H1 (cell line): ENCODE results near the gene WNT7A. TPM values are rescaled to one million over a fixed set of nuclear protein-coding genes. Genes with fewer than 3 reads are reported as not detected.

Source experiments
- CTCF ChIA-PET: fragments of 300-600 bp; sonication (Branson Sonifier 250); formaldehyde crosslinking; loops from one replicate; lab custom pipeline; 2021; ENCODE audit not compliant: partially characterized antibody; lab: Charles Lee
- POLR2A ChIA-PET: fragments of 300-600 bp; sonication (Branson Sonifier 250); formaldehyde crosslinking; loops from one replicate; lab custom pipeline; 2021; ENCODE audit warnings: inconsistent platforms; ENCODE audit not compliant: partially characterized antibody; lab: Charles Lee
- DNase-seq, 2 experiments: peaks; one replicate each; pipeline versions ENCODE4 v3.0.0 to v3.0.0-alpha.2; 2010 to 2022; ENCODE audit warnings: low spot score in 2 of 2, low read depth in 1 of 2, mixed read lengths in 1 of 2
- FAIRE-seq: peaks from 2 replicates; lab custom pipeline; 2011; peaks lifted over from hg19 to GRCh38; lab: Jason Lieb, UNC
- H2AFZ ChIP-seq: 2 replicates; pipeline ENCODE4 v1.8.1; 2012; ENCODE audit warnings: low read length, inconsistent platforms
- H2AK5ac ChIP-seq: 2 replicates; pipeline ENCODE4 v1.6.1; 2013; ENCODE audit warnings: low read depth, low read length
- H2BK120ac ChIP-seq: replicated peaks from 2 replicates; pipeline ENCODE3; 2013; ENCODE audit warnings: low read depth, low read length, inconsistent platforms
- H2BK12ac ChIP-seq: 2 replicates; pipeline ENCODE4 v1.6.1; 2013; ENCODE audit warnings: low read depth, low read length
- H2BK15ac ChIP-seq: 2 replicates; pipeline ENCODE4 v1.6.1; 2013; ENCODE audit warnings: low read length
- H2BK20ac ChIP-seq: 2 replicates; pipeline ENCODE4 v1.6.1; 2013; ENCODE audit warnings: low read length
- H2BK5ac ChIP-seq: 2 replicates; pipeline ENCODE4 v1.6.1; 2013; ENCODE audit warnings: low read depth, low read length
- H3K14ac ChIP-seq: 2 replicates; pipeline ENCODE4 v1.6.1; 2013; ENCODE audit warnings: inconsistent platforms; ENCODE audit not compliant: insufficient read length
- H3K18ac ChIP-seq: 2 replicates; pipeline ENCODE4 v1.6.1; 2013; ENCODE audit warnings: low read length; ENCODE audit errors: extremely low read depth
- H3K23ac ChIP-seq: 2 replicates; pipeline ENCODE4 v1.6.1; 2013; ENCODE audit warnings: inconsistent platforms; ENCODE audit not compliant: insufficient read length
- H3K23me2 ChIP-seq: 2 replicates; pipeline ENCODE4 v1.6.1; 2013; ENCODE audit warnings: low read depth, low read length
- H3K27ac ChIP-seq: 2 replicates; pipeline ENCODE4 v1.6.1; 2011; ENCODE audit warnings: low read depth, low read length, inconsistent platforms
- H3K27me3 ChIP-seq, 4 experiments: replicated peaks in 1 of 4; 1 replicate in 1 of 4; 2 replicates in 3 of 4; pipeline versions ENCODE4 v1.6.1 to v1.8.1; 2011 to 2013; ENCODE audit warnings: low read length in 3 of 4, mild to moderate bottlenecking in 3 of 4, inconsistent platforms in 2 of 4, mixed read lengths in 2 of 4, moderate library complexity in 1 of 4; ENCODE audit not compliant: control insufficient read depth in 3 of 4, insufficient read depth in 3 of 4; ENCODE audit errors: extremely low read depth in 1 of 4
- H3K36me3 ChIP-seq, 4 experiments: 2 replicates each; pipeline versions ENCODE4 v1.6.1 to v1.8.1; 2011 to 2013; ENCODE audit warnings: mild to moderate bottlenecking in 4 of 4, low read length in 3 of 4, moderate library complexity in 2 of 4, control low read depth in 1 of 4, inconsistent platforms in 1 of 4; ENCODE audit not compliant: insufficient read depth in 4 of 4, control insufficient read depth in 2 of 4
- H3K4ac ChIP-seq: replicated peaks from 2 replicates; pipeline ENCODE3; 2013; ENCODE audit warnings: low read length, low read depth, mixed read lengths, inconsistent platforms; ENCODE audit not compliant: insufficient read length
- H3K4me1 ChIP-seq, 4 experiments: replicated peaks in 1 of 4; 1 replicate in 1 of 4; 2 replicates in 3 of 4; pipeline versions ENCODE4 v1.6.1 to v1.8.1; 2011 to 2013; ENCODE audit warnings: low read length in 3 of 4, inconsistent platforms in 2 of 4, mixed read lengths in 1 of 4; ENCODE audit not compliant: insufficient read depth in 4 of 4, control insufficient read depth in 3 of 4
- H3K4me2 ChIP-seq, 2 experiments: 2 replicates each; pipeline versions ENCODE4 v1.6.1 to v1.8.1; 2011 to 2013; ENCODE audit warnings: low read depth in 2 of 2, low read length in 2 of 2, control low read depth in 1 of 2, inconsistent platforms in 1 of 2, mild to moderate bottlenecking in 1 of 2; ENCODE audit not compliant: insufficient read depth in 1 of 2
- H3K4me3 ChIP-seq, 4 experiments: fragments of 200-600, 300-600 bp in 1 of 4; sonication (generic), shearing (Covaris generic), sonication (Bioruptor Twin) in 1 of 4; 2 replicates each; pipeline versions ENCODE4 v1.5.1 to v1.8.1; 2011 to 2016; ENCODE audit warnings: low read length in 4 of 4, low read depth in 3 of 4, control low read depth in 2 of 4, inconsistent platforms in 2 of 4, mild to moderate bottlenecking in 2 of 4, mixed read lengths in 1 of 4, moderate library complexity in 1 of 4; ENCODE audit not compliant: insufficient read depth in 2 of 4; ENCODE audit errors: extremely low read depth in 1 of 4
- H3K56ac ChIP-seq: replicated peaks from 2 replicates; pipeline ENCODE3; 2013; ENCODE audit warnings: low read depth, mild to moderate bottlenecking, mixed read lengths, low read length, inconsistent platforms; ENCODE audit not compliant: insufficient read length
- H3K79me1 ChIP-seq: 2 replicates; pipeline ENCODE4 v1.6.1; 2013; ENCODE audit warnings: low read depth, low read length, control low read depth
- H3K79me2 ChIP-seq, 2 experiments: 2 replicates each; pipeline versions ENCODE4 v1.6.1 to v1.8.1; 2012 to 2013; ENCODE audit warnings: low read length in 2 of 2, mild to moderate bottlenecking in 2 of 2, inconsistent platforms in 1 of 2; ENCODE audit not compliant: insufficient read depth in 2 of 2, control insufficient read depth in 1 of 2
- H3K9ac ChIP-seq, 4 experiments: replicated peaks in 1 of 4; 1 replicate in 1 of 4; 2 replicates in 3 of 4; pipeline versions ENCODE4 v1.6.1 to v1.8.1; 2011 to 2013; ENCODE audit warnings: low read depth in 3 of 4, low read length in 3 of 4, control low read depth in 2 of 4, mild to moderate bottlenecking in 2 of 4, moderate library complexity in 2 of 4, inconsistent platforms in 1 of 4; ENCODE audit errors: extremely low read depth in 1 of 4
- H3K9me3 ChIP-seq, 2 experiments: 2 replicates each; pipeline versions ENCODE4 v1.6.1 to v1.8.1; 2012 to 2013; ENCODE audit warnings: mild to moderate bottlenecking in 2 of 2, moderate library complexity in 2 of 2, control low read depth in 1 of 2, inconsistent platforms in 1 of 2, low read depth in 1 of 2, low read length in 1 of 2, mixed read lengths in 1 of 2; ENCODE audit not compliant: insufficient read depth in 2 of 2
- H4K20me1 ChIP-seq, 2 experiments: replicated peaks in 1 of 2; 2 replicates each; pipeline versions ENCODE3 to v1.8.1; 2011 to 2013; ENCODE audit warnings: inconsistent platforms in 2 of 2, low read length in 2 of 2, mild to moderate bottlenecking in 1 of 2; ENCODE audit not compliant: insufficient read depth in 2 of 2, control insufficient read depth in 1 of 2
- H4K5ac ChIP-seq: 2 replicates; pipeline ENCODE4 v1.6.1; 2013; ENCODE audit warnings: low read length, low read depth, mixed read lengths, inconsistent platforms; ENCODE audit not compliant: insufficient read length
- H4K8ac ChIP-seq: 2 replicates; pipeline ENCODE4 v1.8.0; 2013; ENCODE audit warnings: mild to moderate bottlenecking, moderate library complexity, low read length, inconsistent platforms; ENCODE audit not compliant: insufficient read depth; ENCODE audit errors: extremely low read depth
- H4K91ac ChIP-seq: replicated peaks from 2 replicates; pipeline ENCODE3; 2013; ENCODE audit warnings: low read length, mixed read lengths, inconsistent platforms; ENCODE audit not compliant: insufficient read length
- CTCF ChIP-seq, 3 experiments: IDR thresholded peaks; 1 replicate in 2 of 3; 2 replicates in 1 of 3; pipeline versions ENCODE4 v1.5.1 to v1.6.1; 2011; ENCODE audit warnings: low read length in 3 of 3, mild to moderate bottlenecking in 3 of 3, inconsistent platforms in 2 of 3, low read depth in 1 of 3, moderate library complexity in 1 of 3; ENCODE audit not compliant: insufficient read depth in 1 of 3; ENCODE audit errors: control extremely low read depth in 1 of 3
- WGBS, 2 experiments: shearing (Covaris generic) in 1 of 2; methylation state at CpG; one replicate each; pipeline versions ENCODE4 v1.1.6 to v1.1.7; 2013 to 2015; ENCODE audit warnings: low lambda C conversion rate in 2 of 2, mixed read lengths in 2 of 2, inconsistent platforms in 1 of 2, low coverage in 1 of 2, missing lambda C conversion rate in 1 of 2; ENCODE audit not compliant: insufficient replicate concordance in 2 of 2, insufficient coverage in 1 of 2, insufficient read length in 1 of 2; ENCODE audit errors: extremely low coverage in 1 of 2, missing lambda C conversion rate in 1 of 2; 5-methylcytosine and 5-hydroxymethylcytosine counted together
- polyA plus RNA-seq, 7 experiments: library from polyadenylated mRNA; depleted of rRNA in 3 of 7; stranded (reverse) in 5 of 7; unstranded in 2 of 7; fragments of >200 nt in 5 of 7; fragments of 200-250 nt in 2 of 7; gene quantifications; 1 replicate in 5 of 7; 2 replicates in 1 of 7; 4 replicates in 1 of 7; pipeline versions ENCODE4 v1.2.1 to v1.2.3, GENCODE V29; 2011 to 2013; ENCODE audit warnings: missing spikeins in 2 of 7, mixed read lengths in 2 of 7
- total RNA-seq: library from RNA; stranded (reverse); fragmentation: NEBNext Ultra II Directional; extraction: Animal tissue kit (Norgen Biotek cat#: 25700); gene quantifications from 2 replicates; pipeline ENCODE4 v1.2.1, GENCODE V29; 2021

Gene WNT7A
- total and polyA plus RNA-seq, 2 of the 8 experiments (the other 6 are each of a cell fraction or from before 2014, with no cell fraction given): 0.02 TPM; not detected in 1

- Histone ChIP-seq H4K91ac (no peak overlapping the region), H3K79me2 (no peaks in the 10 kb centered on the region), H2BK15ac (no peak overlapping the region), H3K36me3 (no peaks in the 10 kb centered on the region), H4K20me1 (no peaks in the 10 kb centered on the region), H3K27ac (no peak overlapping the region), H2BK20ac (no peak overlapping the region), H3K23me2 (no peaks in the 10 kb centered on the region), H2BK12ac (no peak overlapping the region), H4K8ac (no peak overlapping the region), H3K14ac (no peak overlapping the region), H2BK5ac (no peak overlapping the region), H4K5ac (no peak overlapping the region), H3K18ac (no peak overlapping the region), H3K4me3 (no peak overlapping the region), H3K4ac (no peak overlapping the region), H3K4me1 (no peaks in the 10 kb centered on the region), H3K4me2 (no peak overlapping the region), H2AK5ac (no peak overlapping the region), H2BK120ac (no peak overlapping the region), H3K23ac (no peak overlapping the region), H3K9me3 (peaks cover 35 to 53% of the 10 kb centered on the region in 2 experiments), H3K79me1 (no peaks in the 10 kb centered on the region), H3K27me3 (no peaks in the 10 kb centered on the region), H2AFZ (no peak overlapping the region), H3K9ac (no peak overlapping the region), H3K56ac (no peak overlapping the region)
- WGBS, 2 experiments: 77% methylated on average over 1 of the region's 1 CpG; no CpG with 5 or more reads in 1 of the 2 experiments
- POLR2A ChIA-PET: no interaction called here
- CTCF ChIA-PET: interaction anchor here (0.8 to 3.0 kb wide), 3 partner anchors 46 to 223 kb away, joined by 3 to 22 read pairs (median 4); partner anchors contain the start of genes CHCHD4 and TMEM43
- FAIRE-seq (no peak), DNase-seq (no peak)
- TF ChIP-seq CTCF (IDR thresholded peaks at IDR 0.05; ENCODE audit: control extremely low read depth in 1 of 3, insufficient read depth in 1 of 3, low read depth in 1 of 3, low read length in 3 of 3): no peak
These were observed 22.2 kb upstream of the WNT7A start for GRCh38 chr3:13901935-13902584.
